HepG2 (cell line): ENCODE measurements around the gene MCC. TPM values are rescaled to one million over a fixed set of nuclear protein-coding genes. Genes with fewer than 3 reads are reported as not detected.

Experiments used
- BORCS8-MEF2B ChIP-seq: sonication (generic); formaldehyde crosslinking; IDR thresholded peaks from 2 replicates; pipeline ENCODE4 v1.8.0; 2022; ENCODE audit warnings: mild to moderate bottlenecking, missing genetic modification reagents
- GZF1 ChIP-seq: sonication (generic); formaldehyde crosslinking; IDR thresholded peaks from 2 replicates; pipeline ENCODE4 v1.5.1; 2020; ENCODE audit warnings: mild to moderate bottlenecking, missing genetic modification reagents
- SNAPC4 ChIP-seq: sonication (generic); formaldehyde crosslinking; IDR thresholded peaks from 2 replicates; pipeline ENCODE4 v1.4.0; 2020; ENCODE audit warnings: mild to moderate bottlenecking, missing genetic modification reagents
- TARDBP ChIP-seq: sonication (generic); formaldehyde crosslinking; IDR thresholded peaks from 2 replicates; pipeline ENCODE4 v1.8.0; 2022; ENCODE audit warnings: mild to moderate bottlenecking, missing genetic modification reagents
- YY1 ChIP-seq: IDR thresholded peaks from 2 replicates; pipeline ENCODE4 v1.6.1; 2011; ENCODE audit warnings: low read length, low read depth, moderate library complexity, mild to moderate bottlenecking; ENCODE audit not compliant: insufficient read depth, insufficient replicate concordance
- ZBTB8A ChIP-seq: sonication (generic); formaldehyde crosslinking; IDR thresholded peaks from 2 replicates; pipeline ENCODE4 v1.4.0; 2020; ENCODE audit warnings: mild to moderate bottlenecking, low read depth, missing genetic modification reagents, borderline replicate concordance
- ZNF136 ChIP-seq: sonication (generic); formaldehyde crosslinking; IDR thresholded peaks from 2 replicates; pipeline ENCODE4 v1.8.1; 2022; ENCODE audit warnings: low read depth, mild to moderate bottlenecking, moderate library complexity, missing genetic modification reagents
- ZNF138 ChIP-seq: sonication (generic); formaldehyde crosslinking; IDR thresholded peaks from 2 replicates; pipeline ENCODE4 v1.5.0; 2020; ENCODE audit warnings: mild to moderate bottlenecking, low read depth, missing genetic modification reagents
- ZNF343 ChIP-seq: sonication (generic); formaldehyde crosslinking; IDR thresholded peaks from 2 replicates; pipeline ENCODE4 v1.4.0; 2020; ENCODE audit warnings: mild to moderate bottlenecking, missing genetic modification reagents
- ZNF451 ChIP-seq: sonication (generic); formaldehyde crosslinking; IDR thresholded peaks from 2 replicates; pipeline ENCODE4 v1.5.0; 2020; ENCODE audit warnings: mild to moderate bottlenecking, missing genetic modification reagents
- ZNF766 ChIP-seq: sonication (generic); formaldehyde crosslinking; IDR thresholded peaks from 2 replicates; pipeline ENCODE4 v1.5.0; 2020; ENCODE audit warnings: missing genetic modification reagents, borderline replicate concordance
- polyA plus RNA-seq, 8 experiments: library from polyadenylated mRNA; depleted of rRNA in 3 of 8; stranded (reverse) in 7 of 8; unstranded in 1 of 8; fragments of >200 nt; fragmentation: Illumina TruSeq in 4 of 8; extraction: Trizol in 4 of 8; gene quantifications; 2 replicates each; pipeline versions ENCODE4 v1.2.1 to v1.2.3, GENCODE V29; 2011 to 2016; ENCODE audit warnings: low read depth in 4 of 8, missing spikeins in 1 of 8, mixed read lengths in 1 of 8; ENCODE audit not compliant: insufficient read depth in 1 of 8
- total RNA-seq, 5 experiments: library from RNA; depleted of rRNA; stranded (reverse); fragments of >200 nt; fragmentation: Illumina TruSeq; extraction: Trizol; gene quantifications; 2 replicates each; pipeline ENCODE4 v1.2.3, GENCODE V29; 2016; ENCODE audit warnings: low read depth in 1 of 5

Gene MCC
- total and polyA plus RNA-seq, 2 of the 13 experiments (the other 11 are each of a cell fraction or from before 2014, with no cell fraction given) = 0.55 to 2.4 TPM

- TF ChIP-seq ZNF136 (CRISPR knock-in tag) (no peak), SNAPC4 (no peak), BORCS8-MEF2B (CRISPR knock-in tag) (no peak), YY1 (no peak), ZNF138 (CRISPR knock-in tag) (no peak), ZNF451 (CRISPR knock-in tag) (no peak), ZNF343 (no peak), ZBTB8A (CRISPR knock-in tag) (no peak), TARDBP (CRISPR knock-in tag) (no peak), GZF1 (no peak), ZNF766 (no peak)
Measured at GRCh38 chr5:113100981-113101380, 387.3 kb downstream of the MCC start (continued).
